Left hindlimb (tissue), 1 donor: Measurements from ENCODE around the gene TWNK.

ENCODE experiments used
- DNase-seq: peaks from one replicate; pipeline ENCODE4 v3.0.0-alpha.2; 2018

Gene TWNK

GRCh38 chr10:100998183-100998990 lies 11.0 kb downstream of the TWNK start:
- peak; percentile 93 for DNase-seq

DNA sequence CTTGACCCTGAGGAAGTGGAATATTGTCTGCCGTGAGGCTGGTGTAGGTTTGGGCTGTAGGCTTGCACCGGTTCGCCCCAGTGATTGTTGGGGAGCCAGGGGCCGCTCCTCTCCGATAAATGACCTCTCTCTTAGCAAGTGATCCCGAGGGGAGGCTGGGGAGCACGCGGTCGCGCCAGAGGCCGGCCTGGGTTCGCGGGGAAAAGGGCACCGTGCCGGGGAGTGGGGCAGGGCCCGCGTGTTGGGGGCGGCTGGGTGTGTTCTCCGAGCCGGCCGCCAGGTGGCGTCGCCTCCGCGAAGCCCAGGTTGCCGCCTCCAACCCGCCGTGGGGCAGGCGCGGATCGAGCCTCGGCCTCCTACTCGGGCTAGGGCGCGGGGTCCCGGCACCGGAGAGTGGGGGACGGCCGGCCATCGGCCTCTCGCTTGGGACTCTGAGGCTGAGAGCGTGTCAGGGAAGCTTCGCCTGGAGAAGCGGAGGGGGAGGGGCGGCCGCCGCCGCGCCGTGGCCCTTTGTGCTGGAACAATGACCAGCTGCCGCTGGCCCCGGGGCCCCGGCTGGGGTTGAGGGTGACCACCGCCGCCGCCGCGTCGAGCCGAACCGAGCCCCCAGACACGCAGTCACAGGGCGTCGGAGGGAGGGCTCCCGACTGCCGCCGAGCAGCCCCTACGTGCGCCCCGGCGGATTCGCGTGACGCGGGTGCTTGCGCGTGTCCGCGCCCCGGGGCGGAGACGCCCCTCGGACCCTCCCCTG lies 11.8 kb downstream of the TWNK start:
- peak; percentile 90 for DNase-seq

GRCh38 chr10:100999742-101000126 lies 12.4 kb downstream of the TWNK start, which contains the start of gene LZTS2:
LZTS2 (plus strand) TSS chr10:100999808; CDS start chr10:101002539, 2,731 bp downstream.
- no peak for DNase-seq

GRCh38 chr10:101000127-101000914 lies 13.0 kb downstream of the TWNK start:
- DNase-seq: no peak

- DNase-seq: peak; percentile 90
Measured at GRCh38 chr10:101000915-101001658, 13.7 kb downstream of the TWNK start.

DNA sequence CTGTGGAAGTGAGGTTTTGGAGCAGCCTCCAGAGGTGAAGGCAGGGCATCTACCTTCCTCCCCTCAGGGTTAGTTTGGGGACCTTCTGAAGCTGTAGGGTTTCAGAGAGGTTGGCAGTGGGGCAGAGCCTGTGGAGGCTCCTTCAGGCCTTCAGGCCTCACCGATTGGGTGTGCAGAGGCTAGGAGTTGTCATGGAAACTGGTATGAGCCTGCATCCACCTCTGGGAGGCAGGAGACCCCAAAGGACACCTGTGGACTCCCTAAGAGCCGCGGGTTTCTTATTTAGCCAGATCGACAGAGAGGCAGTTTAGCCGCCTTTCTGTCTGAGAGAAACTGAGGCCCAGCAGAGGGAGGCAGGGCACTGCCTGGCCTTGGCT lies 14.3 kb downstream of the TWNK start:
- no peak for DNase-seq

GRCh38 chr10:101002456-101002855 lies 15.1 kb downstream of the TWNK start:
- DNase-seq: no peak

GRCh38 chr10:101003639-101004206 lies 16.4 kb downstream of the TWNK start:
- DNase-seq: no peak

GRCh38 chr10:101005361-101005760 lies 18.0 kb downstream of the TWNK start:
- DNase-seq: no peak

DNA sequence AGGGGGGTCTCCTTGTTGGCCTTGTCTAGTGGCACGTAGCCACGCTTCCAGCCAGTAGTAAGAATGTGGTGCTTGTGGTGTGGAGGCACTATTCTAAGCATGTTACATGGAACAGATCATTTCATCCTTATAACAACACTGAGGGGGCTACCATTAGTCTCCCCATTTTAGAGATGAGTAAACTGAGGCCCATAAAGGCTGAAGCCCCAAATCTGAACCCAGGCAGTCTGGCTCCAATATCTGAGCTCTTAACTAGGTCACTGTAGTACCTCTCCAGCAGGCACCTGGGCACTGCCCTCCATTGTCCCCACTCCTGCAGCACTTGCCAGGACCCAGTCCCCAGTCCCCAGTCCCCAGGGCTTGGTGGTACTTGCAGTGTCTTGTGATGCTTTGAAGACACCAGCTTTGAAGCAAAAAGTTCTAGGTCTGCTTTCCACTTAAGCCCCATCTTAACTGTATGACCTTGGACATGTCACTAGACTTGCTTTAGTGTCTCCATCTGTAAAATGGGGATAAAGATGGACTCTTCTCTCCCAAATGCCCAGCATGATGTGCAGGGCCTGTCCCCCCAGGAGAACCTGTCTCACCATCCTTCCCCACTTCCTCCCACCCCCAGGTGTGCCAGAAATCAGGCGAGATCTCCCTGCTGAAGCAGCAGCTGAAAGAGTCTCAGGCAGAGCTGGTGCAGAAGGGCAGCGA lies 18.7 kb downstream of the TWNK start:
- no peak for DNase-seq

- peak; percentile 72 for DNase-seq
Measured at GRCh38 chr10:101006593-101007098, 19.3 kb downstream of the TWNK start.

GRCh38 chr10:101007099-101007711 lies 19.9 kb downstream of the TWNK start:
- DNase-seq: no peak

- no peak for DNase-seq
Measured at GRCh38 chr10:101007915-101008822, 20.8 kb downstream of the TWNK start.

DNA sequence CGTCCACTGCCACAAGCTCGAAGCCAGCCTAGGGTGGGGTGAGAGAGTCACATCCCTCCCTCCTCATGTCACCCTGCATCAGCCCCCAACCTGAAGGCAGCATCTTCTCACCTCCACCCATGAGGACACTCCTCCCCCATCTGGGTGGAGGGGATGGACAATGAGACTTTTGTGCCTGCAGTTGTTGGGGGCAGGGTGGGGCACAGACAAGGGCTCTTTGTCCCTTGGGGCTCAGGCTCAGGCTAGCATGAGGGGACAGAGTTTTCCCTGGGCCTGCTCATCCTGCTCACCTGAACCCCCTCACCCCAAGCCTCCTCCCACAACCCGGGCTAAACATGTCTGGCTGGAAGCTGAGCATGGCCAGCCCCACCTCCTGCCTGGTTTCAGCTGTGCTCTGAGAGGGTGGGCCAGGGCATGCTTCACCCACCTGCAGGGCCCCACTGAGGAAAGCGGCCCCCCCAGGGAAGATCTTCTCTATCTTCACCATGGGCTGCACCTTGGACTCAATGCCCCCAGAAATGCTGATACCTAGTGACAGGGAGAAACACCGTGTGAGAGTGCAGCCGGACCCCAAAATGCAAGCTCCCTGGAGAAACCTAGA lies 21.6 kb downstream of the TWNK start:
- DNase-seq: no peak

GRCh38 chr10:101010329-101010728 lies 23.0 kb downstream of the TWNK start:
- DNase-seq: no peak

- DNase-seq: no peak
Measured at GRCh38 chr10:101011517-101012423, 24.4 kb downstream of the TWNK start.

DNA sequence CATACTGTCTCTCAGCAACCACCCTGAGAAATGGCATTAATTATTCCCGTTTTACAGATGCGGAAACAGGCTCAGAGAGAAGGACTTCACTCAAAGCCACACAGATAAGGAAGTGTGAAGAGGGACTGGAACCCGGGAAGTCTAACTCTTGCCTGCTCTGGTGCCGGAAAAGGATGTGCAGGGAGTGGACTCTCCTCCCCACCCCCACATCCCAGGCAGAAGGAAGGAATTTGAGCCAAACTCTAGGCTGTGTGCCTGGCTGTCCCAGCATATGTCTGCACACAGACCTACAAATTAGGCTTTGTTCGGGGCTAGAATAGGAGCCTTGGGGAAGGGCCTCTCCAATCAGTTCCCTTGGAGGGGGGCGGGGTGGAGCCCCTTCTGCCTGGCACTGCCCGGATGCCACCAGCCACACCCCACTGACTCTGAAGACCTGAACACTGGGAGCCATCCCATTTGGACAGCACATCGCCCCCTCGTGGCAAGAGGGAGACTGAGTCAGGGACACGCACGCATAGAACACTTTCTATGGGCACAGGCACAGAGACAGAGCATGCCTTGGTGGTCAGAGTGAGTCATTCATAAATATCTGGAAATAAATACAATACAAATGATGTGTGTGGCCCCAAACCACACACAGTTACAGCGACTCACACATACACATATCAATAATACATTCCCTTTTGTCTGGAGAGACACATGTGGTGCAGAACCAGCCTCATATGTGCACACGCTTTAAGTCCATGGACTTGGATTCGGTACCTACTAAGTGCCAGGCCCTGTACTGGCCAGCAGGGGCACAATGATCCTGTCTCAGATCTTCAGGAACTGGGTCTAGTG lies 25.4 kb downstream of the TWNK start:
- peak; percentile 84 for DNase-seq
